SK-N-MC (cell line): Measurements from ENCODE around the gene NLGN1.

Experiments used
- DNase-seq: peaks from one replicate; pipeline ENCODE4 v3.0.0-alpha.2; 2011; ENCODE audit warnings: low read depth, low spot score
- H3K27ac ChIP-seq: fragments of 200-600 bp; sonication (generic); 2 replicates; pipeline ENCODE4 v1.5.1; 2016; ENCODE audit warnings: mixed run types
- H3K36me3 ChIP-seq: fragments of 200-600 bp; sonication (generic); 2 replicates; pipeline ENCODE4 v1.6.1; 2017; ENCODE audit warnings: antibody characterized with exemption, low read length, mixed read lengths; ENCODE audit not compliant: insufficient read depth
- H3K4me3 ChIP-seq: fragments of 200-600 bp; sonication (generic); 2 replicates; pipeline ENCODE4 v1.5.1; 2016
- H3K9ac ChIP-seq: fragments of 200-600 bp; sonication (generic); 2 replicates; pipeline ENCODE4 v1.8.0; 2017; ENCODE audit warnings: mixed run types, mixed read lengths; ENCODE audit not compliant: insufficient read length
- H3K9me3 ChIP-seq: fragments of 200-600 bp; sonication (generic); 2 replicates; pipeline ENCODE4 v1.6.1; 2017; ENCODE audit warnings: low read depth, mild to moderate bottlenecking, antibody characterized with exemption, low read length, moderate library complexity, mixed read lengths
- EZH2 ChIP-seq: fragments of 200-600 bp; sonication (generic); IDR thresholded peaks from one replicate; pipeline ENCODE4 v1.6.1; 2017; ENCODE audit warnings: antibody characterized with exemption
- FOXP2 ChIP-seq: optimal IDR thresholded peaks from 2 replicates; pipeline ENCODE3; 2011; ENCODE audit warnings: mild to moderate bottlenecking, moderate library complexity; ENCODE audit not compliant: insufficient read depth; ENCODE audit errors: extremely low read length, control extremely low read depth
- POLR2AphosphoS5 ChIP-seq: IDR thresholded peaks from 2 replicates; pipeline ENCODE4 v1.6.1; 2012; ENCODE audit warnings: mild to moderate bottlenecking, low read depth, low read length, borderline replicate concordance

The NLGN1 gene

DNA sequence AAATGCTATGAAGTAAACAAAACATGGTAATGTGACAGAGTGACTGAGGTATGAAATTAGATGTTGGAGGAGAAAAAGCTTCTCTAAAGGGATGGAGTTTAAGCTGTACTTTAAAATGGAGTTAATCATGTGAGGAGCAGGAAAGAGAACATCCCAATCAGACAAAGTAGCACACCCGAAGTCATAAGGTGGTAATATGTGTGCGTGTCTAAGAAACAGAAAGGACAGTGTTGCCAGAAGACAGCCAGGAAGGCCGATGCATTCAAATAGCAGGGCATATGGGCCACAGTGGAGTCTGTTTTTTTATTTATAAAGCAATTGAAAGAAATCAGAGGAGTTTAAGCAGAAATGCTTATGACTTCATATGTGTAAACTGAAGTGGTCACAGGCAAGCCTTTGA, 376.3 kb downstream of the NLGN1 start:
- TF ChIP-seq FOXP2 (no peak), EZH2 (no peak), POLR2AphosphoS5 (no peak)
- DNase-seq, result no peak
- no peak overlapping the region for H3K9ac ChIP-seq
- no peak overlapping the region for H3K4me3 ChIP-seq
- H3K9me3 ChIP-seq, result no peaks in the 10 kb centered on the region
- no peaks in the 10 kb centered on the region for H3K36me3 ChIP-seq
- H3K27ac ChIP-seq, result no peak overlapping the region

GRCh38 chr3:173774294-173774693, 376.8 kb downstream of the NLGN1 start:
- Histone ChIP-seq H3K9me3 (no peaks in the 10 kb centered on the region), H3K27ac (no peak overlapping the region), H3K9ac (no peak overlapping the region), H3K36me3 (no peaks in the 10 kb centered on the region), H3K4me3 (no peak overlapping the region)
- no peak for TF ChIP-seq POLR2AphosphoS5
- no peak for TF ChIP-seq EZH2
- no peak for TF ChIP-seq FOXP2
- no peak for DNase-seq

- no peak for DNase-seq
- no peak overlapping the region for H3K9ac ChIP-seq
- no peak overlapping the region for H3K27ac ChIP-seq
- no peaks in the 10 kb centered on the region for H3K36me3 ChIP-seq
- TF ChIP-seq POLR2AphosphoS5 (no peak), EZH2 (no peak), FOXP2 (no peak)
- H3K9me3 ChIP-seq, result no peaks in the 10 kb centered on the region
- no peak overlapping the region for H3K4me3 ChIP-seq
These were observed 380.7 kb downstream of the NLGN1 start for GRCh38 chr3:173778251-173778650.

DNA sequence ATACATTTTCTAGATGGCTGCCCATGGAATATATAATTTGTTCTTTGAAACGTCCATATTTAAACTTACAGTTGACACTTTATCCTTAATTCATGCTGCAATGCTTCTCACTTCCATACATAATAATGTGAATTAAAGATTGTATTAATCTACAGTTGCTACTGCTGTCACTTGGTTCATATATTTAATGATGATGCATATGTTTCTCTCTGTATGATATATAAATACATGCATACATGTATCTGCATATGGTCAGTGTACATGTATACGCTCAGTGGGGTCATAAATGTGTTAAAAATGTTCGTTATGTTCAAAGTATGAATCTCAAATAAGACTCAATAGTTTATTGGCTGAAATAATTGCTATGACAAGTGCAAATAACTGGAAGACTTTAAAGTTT, 382.5 kb downstream of the NLGN1 start:
- H3K36me3 ChIP-seq, result no peaks in the 10 kb centered on the region
- no peak for TF ChIP-seq FOXP2
- TF ChIP-seq POLR2AphosphoS5, result no peak
- no peak for TF ChIP-seq EZH2
- no peak overlapping the region for H3K4me3 ChIP-seq
- H3K9me3 ChIP-seq, result no peaks in the 10 kb centered on the region
- no peak for DNase-seq
- H3K27ac ChIP-seq, result no peak overlapping the region
- no peak overlapping the region for H3K9ac ChIP-seq

DNA sequence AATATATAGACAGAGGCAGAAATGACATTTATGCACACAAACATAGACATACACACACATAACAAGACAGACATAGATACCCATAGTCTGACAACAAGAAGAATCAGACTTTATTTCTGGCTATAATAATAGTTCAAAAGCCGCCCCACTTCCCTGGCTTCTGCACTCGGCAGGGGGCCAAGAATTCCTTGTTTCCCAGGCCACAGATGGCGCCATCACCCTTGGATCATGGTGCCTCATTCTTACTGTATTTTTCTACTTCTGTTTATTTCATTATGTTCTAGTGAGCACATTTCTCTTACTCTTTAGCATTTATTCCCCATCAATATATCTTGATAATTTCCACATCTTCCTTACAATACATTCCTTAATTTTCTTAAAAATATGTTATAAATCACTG, 387.5 kb downstream of the NLGN1 start:
- H3K27ac ChIP-seq, result no peak overlapping the region
- DNase-seq, result no peak

GRCh38 chr3:173789530-173790162, 392.1 kb downstream of the NLGN1 start:
- no peak for DNase-seq
- Histone ChIP-seq H3K9ac (no peak overlapping the region), H3K27ac (no peak overlapping the region), H3K36me3 (no peaks in the 10 kb centered on the region), H3K9me3 (no peaks in the 10 kb centered on the region), H3K4me3 (no peak overlapping the region)
- TF ChIP-seq POLR2AphosphoS5 (no peak), EZH2 (no peak), FOXP2 (no peak)

More for the DNA sequence above, 387.5 kb downstream of the NLGN1 start:
- TF ChIP-seq FOXP2 (no peak), EZH2 (no peak), POLR2AphosphoS5 (no peak)
- H3K36me3 ChIP-seq, result no peaks in the 10 kb centered on the region
- H3K4me3 ChIP-seq, result no peak overlapping the region
- no peak overlapping the region for H3K9ac ChIP-seq
- no peaks in the 10 kb centered on the region for H3K9me3 ChIP-seq

GRCh38 chr3:173793963-173794362, 396.4 kb downstream of the NLGN1 start:
- no peak overlapping the region for H3K27ac ChIP-seq
- no peak overlapping the region for H3K4me3 ChIP-seq
- H3K9me3 ChIP-seq, result no peaks in the 10 kb centered on the region
- no peak overlapping the region for H3K9ac ChIP-seq
- no peaks in the 10 kb centered on the region for H3K36me3 ChIP-seq
- DNase-seq, result no peak
- TF ChIP-seq FOXP2, result no peak

- Histone ChIP-seq H3K36me3 (no peaks in the 10 kb centered on the region), H3K9ac (peak overlapping the region; percentile 8), H3K27ac (peak overlapping the region; percentile 51), H3K9me3 (no peaks in the 10 kb centered on the region), H3K4me3 (no peak overlapping the region)
- no peak for DNase-seq
- no peak for TF ChIP-seq EZH2
- TF ChIP-seq POLR2AphosphoS5, result no peak
- TF ChIP-seq FOXP2, result no peak
These were observed 398.9 kb downstream of the NLGN1 start for GRCh38 chr3:173796405-173796804.

DNA sequence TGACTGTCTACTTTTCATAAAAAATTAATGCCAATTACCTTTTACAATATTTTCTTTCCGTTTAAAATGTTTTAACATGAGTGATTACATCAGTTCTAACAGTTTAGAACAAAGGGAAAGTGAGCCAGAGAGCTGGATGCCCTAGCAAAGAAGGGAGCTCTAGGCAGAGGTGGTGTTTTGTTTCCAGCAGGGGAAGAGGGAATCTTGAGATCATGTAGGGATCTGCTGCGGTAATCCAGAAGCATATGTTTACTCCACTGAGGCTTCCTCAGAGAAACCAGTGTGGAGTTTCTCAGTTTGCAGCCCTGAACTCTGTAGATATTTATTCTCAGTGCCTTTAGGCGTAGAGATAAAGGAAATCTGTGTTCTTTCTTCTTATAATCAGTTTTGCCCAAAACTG, 399.3 kb downstream of the NLGN1 start:
- no peak for DNase-seq
- H3K36me3 ChIP-seq, result no peaks in the 10 kb centered on the region
- no peak overlapping the region for H3K4me3 ChIP-seq
- peak overlapping the region; percentile 8 for H3K9ac ChIP-seq
- peak overlapping the region; percentile 51 for H3K27ac ChIP-seq
- no peaks in the 10 kb centered on the region for H3K9me3 ChIP-seq
- TF ChIP-seq FOXP2 (no peak), EZH2 (no peak), POLR2AphosphoS5 (no peak)
